Measurements from ENCODE around the gene C16orf96.
A peak's percentile ranks its signal among the peaks of the same experiment; 100 is the strongest.

Gene C16orf96

DNA sequence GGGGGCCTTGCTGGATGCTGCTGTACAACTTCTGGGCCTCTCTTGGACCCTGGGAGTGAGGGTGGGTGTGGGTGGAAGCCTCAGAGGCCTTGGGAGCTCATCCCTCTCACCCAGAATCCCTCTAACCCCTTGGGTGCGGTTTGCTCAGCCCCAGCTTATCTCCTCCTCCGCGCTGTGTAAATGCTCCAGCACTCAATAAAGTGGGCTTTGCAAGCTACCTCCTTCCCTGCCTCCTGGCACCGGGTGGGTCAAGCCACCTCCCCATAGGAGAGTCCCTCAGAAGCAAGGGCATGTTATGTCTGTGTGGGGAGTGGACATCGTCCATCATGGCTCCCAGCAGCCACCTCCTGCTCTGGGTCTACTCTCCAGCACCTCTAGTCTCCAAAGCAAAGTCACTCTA lies 46.0 kb upstream of the C16orf96 start:
- no peak for DNase-seq (ENCODE audit: low read depth in 1 of 2, low spot score in 1 of 2)
- H3K27ac ChIP-seq (replicated peaks), result peak overlapping the region; percentile 51
- TF ChIP-seq POLR2AphosphoS5 (IDR thresholded peaks at IDR 0.05; ENCODE audit: low read depth) (no peak), SPI1 (IDR thresholded peaks at IDR 0.05; ENCODE audit: borderline replicate concordance, low read depth) (no peak), GABPA (IDR thresholded peaks at IDR 0.05; ENCODE audit: low read depth) (no peak)
- TF ChIP-seq, protein P1, sequence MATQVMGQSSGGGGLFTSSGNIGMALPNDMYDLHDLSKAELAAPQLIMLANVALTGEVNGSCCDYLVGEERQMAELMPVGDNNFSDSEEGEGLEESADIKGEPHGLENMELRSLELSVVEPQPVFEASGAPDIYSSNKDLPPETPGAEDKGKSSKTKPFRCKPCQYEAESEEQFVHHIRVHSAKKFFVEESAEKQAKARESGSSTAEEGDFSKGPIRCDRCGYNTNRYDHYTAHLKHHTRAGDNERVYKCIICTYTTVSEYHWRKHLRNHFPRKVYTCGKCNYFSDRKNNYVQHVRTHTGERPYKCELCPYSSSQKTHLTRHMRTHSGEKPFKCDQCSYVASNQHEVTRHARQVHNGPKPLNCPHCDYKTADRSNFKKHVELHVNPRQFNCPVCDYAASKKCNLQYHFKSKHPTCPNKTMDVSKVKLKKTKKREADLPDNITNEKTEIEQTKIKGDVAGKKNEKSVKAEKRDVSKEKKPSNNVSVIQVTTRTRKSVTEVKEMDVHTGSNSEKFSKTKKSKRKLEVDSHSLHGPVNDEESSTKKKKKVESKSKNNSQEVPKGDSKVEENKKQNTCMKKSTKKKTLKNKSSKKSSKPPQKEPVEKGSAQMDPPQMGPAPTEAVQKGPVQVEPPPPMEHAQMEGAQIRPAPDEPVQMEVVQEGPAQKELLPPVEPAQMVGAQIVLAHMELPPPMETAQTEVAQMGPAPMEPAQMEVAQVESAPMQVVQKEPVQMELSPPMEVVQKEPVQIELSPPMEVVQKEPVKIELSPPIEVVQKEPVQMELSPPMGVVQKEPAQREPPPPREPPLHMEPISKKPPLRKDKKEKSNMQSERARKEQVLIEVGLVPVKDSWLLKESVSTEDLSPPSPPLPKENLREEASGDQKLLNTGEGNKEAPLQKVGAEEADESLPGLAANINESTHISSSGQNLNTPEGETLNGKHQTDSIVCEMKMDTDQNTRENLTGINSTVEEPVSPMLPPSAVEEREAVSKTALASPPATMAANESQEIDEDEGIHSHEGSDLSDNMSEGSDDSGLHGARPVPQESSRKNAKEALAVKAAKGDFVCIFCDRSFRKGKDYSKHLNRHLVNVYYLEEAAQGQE (IDR thresholded peaks at IDR 0.05; ENCODE audit: insufficient replicate concordance, low read depth), result no peak
- TF ChIP-seq, protein P2, sequence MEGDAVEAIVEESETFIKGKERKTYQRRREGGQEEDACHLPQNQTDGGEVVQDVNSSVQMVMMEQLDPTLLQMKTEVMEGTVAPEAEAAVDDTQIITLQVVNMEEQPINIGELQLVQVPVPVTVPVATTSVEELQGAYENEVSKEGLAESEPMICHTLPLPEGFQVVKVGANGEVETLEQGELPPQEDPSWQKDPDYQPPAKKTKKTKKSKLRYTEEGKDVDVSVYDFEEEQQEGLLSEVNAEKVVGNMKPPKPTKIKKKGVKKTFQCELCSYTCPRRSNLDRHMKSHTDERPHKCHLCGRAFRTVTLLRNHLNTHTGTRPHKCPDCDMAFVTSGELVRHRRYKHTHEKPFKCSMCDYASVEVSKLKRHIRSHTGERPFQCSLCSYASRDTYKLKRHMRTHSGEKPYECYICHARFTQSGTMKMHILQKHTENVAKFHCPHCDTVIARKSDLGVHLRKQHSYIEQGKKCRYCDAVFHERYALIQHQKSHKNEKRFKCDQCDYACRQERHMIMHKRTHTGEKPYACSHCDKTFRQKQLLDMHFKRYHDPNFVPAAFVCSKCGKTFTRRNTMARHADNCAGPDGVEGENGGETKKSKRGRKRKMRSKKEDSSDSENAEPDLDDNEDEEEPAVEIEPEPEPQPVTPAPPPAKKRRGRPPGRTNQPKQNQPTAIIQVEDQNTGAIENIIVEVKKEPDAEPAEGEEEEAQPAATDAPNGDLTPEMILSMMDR (IDR thresholded peaks at IDR 0.05; ENCODE audit: insufficient read depth, low read length), result no peak
- H3K27me3 ChIP-seq (ENCODE audit: insufficient read depth, poor library complexity, severe bottlenecking), result no peaks in the 10 kb centered on the region
- H3K4me3 ChIP-seq (replicated peaks; ENCODE audit: insufficient read depth, low read length), result no peak overlapping the region

DNA sequence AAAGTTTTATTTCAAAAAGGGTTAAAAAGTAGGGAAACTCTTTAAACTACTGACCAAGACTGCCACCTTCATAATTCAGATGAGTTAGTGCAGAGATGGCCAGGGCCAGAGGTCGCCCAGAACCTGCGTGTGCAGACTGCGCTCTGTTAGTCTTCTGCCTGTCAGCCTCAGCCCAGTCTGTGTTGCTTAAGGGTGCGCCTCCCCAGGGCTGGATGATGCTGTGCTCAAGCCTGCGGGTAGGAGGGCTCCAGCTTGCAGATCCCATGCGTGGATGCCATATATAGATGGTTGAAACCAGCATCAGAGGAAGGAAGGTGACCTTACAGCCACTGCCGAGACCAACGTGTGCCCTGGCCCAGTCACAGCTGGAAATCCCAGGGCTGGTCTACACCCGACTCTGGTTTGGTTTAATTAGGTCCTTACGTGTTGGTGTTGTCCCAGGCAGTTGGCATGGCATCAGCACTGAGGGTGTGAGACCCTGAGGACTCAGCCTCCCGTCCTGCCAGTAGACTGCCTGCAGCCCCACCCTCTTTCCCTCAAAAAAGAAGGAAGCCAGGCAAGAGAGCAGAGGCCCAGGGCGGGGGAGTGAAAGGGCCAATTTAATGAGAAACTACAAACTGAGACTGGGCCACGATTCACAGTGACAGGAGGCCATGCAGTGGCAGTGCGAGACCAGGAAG lies 45.3 kb upstream of the C16orf96 start:
- H3K27ac ChIP-seq (replicated peaks), result peak overlapping the region; percentile 51
- peak in 1 of 2 experiments; percentile 68 for DNase-seq (ENCODE audit: low read depth in 1 of 2, low spot score in 1 of 2)
- TF ChIP-seq POLR2AphosphoS5 (IDR thresholded peaks at IDR 0.05; ENCODE audit: low read depth) (peak; percentile 53), SPI1 (IDR thresholded peaks at IDR 0.05; ENCODE audit: borderline replicate concordance, low read depth) (peak; percentile 64; the same call in 1 of the 2 replicates)
- TF ChIP-seq, protein P2 (IDR thresholded peaks at IDR 0.05; ENCODE audit: insufficient read depth, low read length), result no peak
- no peak overlapping the region for H3K4me3 ChIP-seq (replicated peaks; ENCODE audit: insufficient read depth, low read length)
- H3K27me3 ChIP-seq (ENCODE audit: insufficient read depth, poor library complexity, severe bottlenecking), result no peaks in the 10 kb centered on the region

DNA sequence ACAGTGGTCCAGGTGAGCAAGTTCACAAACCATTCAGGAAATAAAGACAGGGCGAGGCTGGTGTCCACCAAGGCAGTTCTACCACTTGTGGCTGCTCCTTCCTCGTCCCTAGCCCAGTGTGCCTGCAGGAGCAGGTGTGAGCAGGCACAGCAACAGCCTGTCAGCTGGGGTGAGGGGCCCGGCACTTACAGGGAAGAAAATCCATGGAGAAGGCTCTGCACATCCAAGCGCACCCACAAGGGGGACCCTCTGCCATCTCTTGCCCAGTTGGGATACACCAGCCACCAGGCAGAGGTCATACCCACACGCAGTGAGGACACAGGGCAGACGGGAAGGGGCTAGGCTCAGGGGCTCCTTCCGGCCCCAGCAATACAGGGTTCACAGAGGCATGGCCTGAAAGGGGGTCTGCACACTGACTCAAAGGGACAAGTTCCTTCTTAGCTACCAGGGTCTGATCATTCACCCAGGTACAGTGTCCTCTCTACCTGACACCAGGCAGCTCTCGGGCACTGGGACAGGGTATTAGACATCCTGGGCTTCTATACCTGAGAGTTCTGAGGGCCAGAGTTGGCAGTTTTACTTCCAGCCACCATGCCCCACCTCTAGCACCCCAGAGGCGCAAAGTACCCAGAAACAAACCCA lies 44.6 kb upstream of the C16orf96 start:
- H3K4me3 ChIP-seq (replicated peaks; ENCODE audit: insufficient read depth, low read length), result no peak overlapping the region
- H3K27ac ChIP-seq (replicated peaks), result peak overlapping the region; percentile 51
- DNase-seq (ENCODE audit: low read depth in 1 of 2, low spot score in 1 of 2), result peak; percentile 41 to 65
- TF ChIP-seq SPI1 (IDR thresholded peaks at IDR 0.05; ENCODE audit: borderline replicate concordance, low read depth) (no peak), GABPA (IDR thresholded peaks at IDR 0.05; ENCODE audit: low read depth) (no peak), POLR2AphosphoS5 (IDR thresholded peaks at IDR 0.05; ENCODE audit: low read depth) (no peak)
- TF ChIP-seq, protein P1 (IDR thresholded peaks at IDR 0.05; ENCODE audit: insufficient replicate concordance, low read depth), result no peak
- TF ChIP-seq, protein P2 (IDR thresholded peaks at IDR 0.05; ENCODE audit: insufficient read depth, low read length), result peak; percentile 32
- H3K27me3 ChIP-seq (ENCODE audit: insufficient read depth, poor library complexity, severe bottlenecking), result no peaks in the 10 kb centered on the region
